Esophagus squamous epithelium (tissue), 5 donors: ENCODE data around the gene STARD6. TPM values are rescaled to one million over a fixed set of nuclear protein-coding genes. Genes with fewer than 3 reads are reported as not detected.
"Not testable (repeated sequence)": the region's sequence is repeated elsewhere in the genome, so short reads cannot be mapped to it uniquely, and the experiment has no call there.

Source experiments
- DNase-seq: peaks from one replicate; lab custom pipeline; 2025; lab: John Stamatoyannopoulos, UW
- H3K27ac ChIP-seq, 4 donors: fragments of 200-600 bp; sonication (generic); one replicate each; pipeline ENCODE4 v1.5.1; 2016 to 2019; ENCODE audit warnings: mild to moderate bottlenecking in 1 of 4
- H3K27me3 ChIP-seq, 4 donors: fragments of 200-600 bp; sonication (generic); 1 replicate in 3 of 4; 2 replicates in 1 of 4; pipeline versions ENCODE4 v1.5.1 to v1.6.0; 2017 to 2021; ENCODE audit warnings: antibody characterized with exemption in 1 of 4
- H3K36me3 ChIP-seq, 3 donors: fragments of 200-600 bp; sonication (generic); one replicate each; pipeline ENCODE4 v1.5.1; 2016 to 2019
- H3K4me1 ChIP-seq, 3 donors: fragments of 200-600 bp; sonication (generic); one replicate each; pipeline ENCODE4 v1.5.1; 2017 to 2019
- H3K4me3 ChIP-seq, 4 donors: fragments of 200-600 bp; sonication (generic); 1 replicate in 3 of 4; 2 replicates in 1 of 4; pipeline ENCODE4 v1.5.1; 2016 to 2019; ENCODE audit warnings: mild to moderate bottlenecking in 2 of 4, moderate library complexity in 1 of 4
- H3K9me3 ChIP-seq, 3 donors: fragments of 200-600 bp; sonication (generic); one replicate each; pipeline ENCODE4 v1.5.1; 2016 to 2019
- CTCF ChIP-seq, 6 experiments: fragments of 450-650 bp in 4 of 6; fragments of 200-600 bp in 2 of 6; sonication (generic) in 2 of 6; IDR thresholded peaks; one replicate each; pipeline ENCODE4 v1.5.1; 2016 to 2019; ENCODE audit warnings: antibody characterized with exemption in 6 of 6, mild to moderate bottlenecking in 4 of 6, moderate library complexity in 4 of 6
- POLR2A ChIP-seq, 4 donors: fragments of 450-650 bp; IDR thresholded peaks; one replicate each; pipeline ENCODE4 v1.6.1; 2017; ENCODE audit warnings: antibody characterized with exemption in 4 of 4, mild to moderate bottlenecking in 4 of 4, moderate library complexity in 3 of 4
- WGBS, 2 donors: methylation state at CpG; one replicate each; pipeline ENCODE4 v1.1.5; 2018; 5-methylcytosine and 5-hydroxymethylcytosine counted together
- intact Hi-C: fragments of 100-400 bp; cut with DNase I; formaldehyde crosslinking; loops from one replicate; pipeline ENCODE4 v1.15.0; 2022
- total RNA-seq, 4 donors: library from RNA; depleted of rRNA; stranded (reverse); fragments of >200 nt; gene quantifications; one replicate each; pipeline ENCODE4 v1.1.0, GENCODE V29; 2016
- donor health status: DM: yes; HTN: yes; CAD: no.

STARD6 gene
- total RNA-seq, 4 donors from 2014 or later: not detected

- Histone ChIP-seq H3K4me3 (no peak overlapping the region), H3K27me3 (peaks cover 0 to 3% (median 0%) of the 10 kb centered on the region in 4 donors), H3K9me3 (no peaks in the 10 kb centered on the region), H3K27ac (no peak overlapping the region), H3K36me3 (no peaks in the 10 kb centered on the region), H3K4me1 (no peaks in the 10 kb centered on the region)
- no peak for DNase-seq
- 30 to 33% methylated on average over 3 of the region's 3 CpGs for WGBS, 2 donors
- TF ChIP-seq CTCF (IDR thresholded peaks at IDR 0.05) (peak; percentile 50 to 80 (median 64)), POLR2A (IDR thresholded peaks at IDR 0.05) (no peak)
- intact Hi-C loops: no loop called here
Measured at GRCh38 chr18:54392543-54393023, 34.9 kb upstream of the STARD6 start.

- intact Hi-C loops: no loop called here
- Histone ChIP-seq H3K4me3 (no peak overlapping the region), H3K36me3 (no peaks in the 10 kb centered on the region), H3K27me3 (peaks cover 0 to 9% (median 0%) of the 10 kb centered on the region in 4 donors), H3K27ac (no peak overlapping the region), H3K4me1 (no peaks in the 10 kb centered on the region), H3K9me3 (no peaks in the 10 kb centered on the region)
- no peak for DNase-seq
- WGBS, 2 donors: 45% methylated on average over 3 of the region's 3 CpGs
- TF ChIP-seq POLR2A (IDR thresholded peaks at IDR 0.05) (no peak), CTCF (IDR thresholded peaks at IDR 0.05) (no peak)
Measured at GRCh38 chr18:54390838-54391237, 33.2 kb upstream of the STARD6 start.

- no peak for TF ChIP-seq CTCF (IDR thresholded peaks at IDR 0.05)
- TF ChIP-seq POLR2A (IDR thresholded peaks at IDR 0.05): no peak
- Histone ChIP-seq H3K27me3 (peaks cover 0 to 9% (median 0%) of the 10 kb centered on the region in 4 donors), H3K36me3 (no peaks in the 10 kb centered on the region), H3K4me1 (no peaks in the 10 kb centered on the region), H3K9me3 (no peaks in the 10 kb centered on the region), H3K4me3 (no peak overlapping the region), H3K27ac (no peak overlapping the region)
- WGBS, 2 donors: 33 to 74% methylated on average over 2 of the region's 2 CpGs
- DNase-seq: no peak
- intact Hi-C loops: no loop called here
Measured at GRCh38 chr18:54389143-54389505, 31.5 kb upstream of the STARD6 start.

- 43 to 47% methylated on average over 6 of the region's 6 CpGs for WGBS, 2 donors
- Histone ChIP-seq H3K27ac (no peak overlapping the region), H3K27me3 (peaks cover 0 to 9% (median 0%) of the 10 kb centered on the region in 4 donors), H3K4me3 (no peak overlapping the region), H3K9me3 (no peaks in the 10 kb centered on the region), H3K4me1 (no peaks in the 10 kb centered on the region), H3K36me3 (no peaks in the 10 kb centered on the region)
- intact Hi-C loops: no loop called here
- no peak for DNase-seq
- TF ChIP-seq POLR2A (IDR thresholded peaks at IDR 0.05): no peak
- no peak for TF ChIP-seq CTCF (IDR thresholded peaks at IDR 0.05)
Measured at GRCh38 chr18:54388203-54389142, 30.8 kb upstream of the STARD6 start.

- no peak overlapping the region for H3K4me3 ChIP-seq
- WGBS, 2 donors: 93% methylated on average over 3 of the region's 3 CpGs
- peaks cover 0 to 9% (median 0%) of the 10 kb centered on the region in 4 donors for H3K27me3 ChIP-seq
- no peaks in the 10 kb centered on the region for H3K4me1 ChIP-seq
- no peaks in the 10 kb centered on the region for H3K36me3 ChIP-seq
- no peak for DNase-seq
- no peaks in the 10 kb centered on the region for H3K9me3 ChIP-seq
- intact Hi-C loops: no loop called here
- TF ChIP-seq CTCF (IDR thresholded peaks at IDR 0.05): no peak
- no peak for TF ChIP-seq POLR2A (IDR thresholded peaks at IDR 0.05)
- no peak overlapping the region for H3K27ac ChIP-seq
Measured at GRCh38 chr18:54387631-54388030, 30.0 kb upstream of the STARD6 start.

- H3K27ac ChIP-seq, H3K36me3 ChIP-seq, intact Hi-C loops, H3K4me1 ChIP-seq, H3K9me3 ChIP-seq, DNase-seq, H3K27me3 ChIP-seq, H3K4me3 ChIP-seq: not testable (repeated sequence)
- WGBS, 2 donors: 97 to 98% methylated on average over 12 to 14 of the region's 23 CpGs
Measured at GRCh38 chr18:54386800-54387495, 29.3 kb upstream of the STARD6 start.
